Activated CD8-positive, alpha-beta memory T cell treated with anti-CD3 and anti-CD28 coated beads for 36 hours (primary cell): Measurements from ENCODE around the gene ALPK3. TPM values are rescaled to one million over a fixed set of nuclear protein-coding genes. Genes with fewer than 3 reads are reported as not detected.

Experiments used
- CTCF ChIA-PET: fragments of 350-600 bp; sonication (Branson Sonifier 250); formaldehyde crosslinking; loops from one replicate; lab custom pipeline; 2021; ENCODE audit warnings: antibody characterized with exemption; lab: Charles Lee
- POLR2A ChIA-PET: fragments of 350-600 bp; sonication (Branson Sonifier 250); formaldehyde crosslinking; loops from one replicate; lab custom pipeline; 2021; ENCODE audit warnings: antibody characterized with exemption; lab: Charles Lee
- total RNA-seq, 2 experiments: library from RNA; stranded (reverse); gene quantifications; one replicate each; pipeline ENCODE4 v1.2.3, GENCODE V29; 2021

The ALPK3 gene
- total RNA-seq, 2 experiments from 2014 or later = 0.06 to 0.08 TPM

- ChIA-PET CTCF (no interaction called here), POLR2A (no interaction called here)
Measured at GRCh38 chr15:84919106-84919667, 102.0 kb downstream of the ALPK3 start.

GRCh38 chr15:84921121-84921520 lies 104.0 kb downstream of the ALPK3 start:
- CTCF ChIA-PET = no interaction called here

GRCh38 chr15:84922530-84922929 lies 105.4 kb downstream of the ALPK3 start:
- ChIA-PET POLR2A (no interaction called here), CTCF (interaction anchor here (1.1 kb wide), 1 partner anchor 335 kb away, joined by 4 read pairs; no protein-coding TSS in a partner anchor)

More at GRCh38 chr15:84921121-84921520, 104.0 kb downstream of the ALPK3 start:
- POLR2A ChIA-PET = no interaction called here

Other genes starting within 250 kb of the ALPK3 start
- 10 to 100 TPM; 13.1 TPM for gene ZSCAN2, start 216.3 kb upstream of the ALPK3 start, total RNA-seq
- gene WDR73, start 163.1 kb upstream of the ALPK3 start, total RNA-seq = 10 to 100 TPM; 21.6 to 25.2 TPM
- gene NMB, start 159.2 kb upstream of the ALPK3 start, total RNA-seq = 1 to 10 TPM; 4.0 to 4.2 TPM
- 100 to 1,000 TPM; 126 to 129 TPM for gene SEC11A, start 101.2 kb upstream of the ALPK3 start, total RNA-seq
- 10 to 100 TPM; 29.6 to 30.0 TPM for gene ZNF592, start 68.8 kb upstream of the ALPK3 start, total RNA-seq
- not detected for gene SLC28A1, start 67.3 kb downstream of the ALPK3 start, total RNA-seq
- 10 to 100 TPM; 17.5 to 19.7 TPM for gene PDE8A, start 164.5 kb downstream of the ALPK3 start, total RNA-seq